K562 (cell line): ENCODE measurements around the gene P2RX3. TPM values are rescaled to one million over a fixed set of nuclear protein-coding genes. Genes with fewer than 3 reads are reported as not detected.

Experiments used
- ATAC-seq: fragments of 200-7000 bp; cut with Tn5 transposase; 3 replicates; pipeline ENCODE4 v1.9.1; 2020; ENCODE audit warnings: moderate library complexity
- BruUV-seq: library from RNA; stranded (reverse); fragments of 400-500 nt; replicated peaks from 2 replicates; lab custom pipeline; 2021; lab: Mats Ljungman, UMichigan
- CTCF ChIA-PET: fragments of 300-600 bp; formaldehyde crosslinking; extraction: SDS; loops from one replicate; lab custom pipeline; 2021; ENCODE audit warnings: low intra/inter-chr PET ratio; lab: Yijun Ruan, JAX
- POLR2A ChIA-PET: fragments of 300-600, 350-650 bp; sonication (Branson Sonifier 250); formaldehyde crosslinking; extraction: SDS; loops from one replicate; lab custom pipeline; 2021; ENCODE audit warnings: antibody characterized with exemption, inconsistent platforms; lab: Yijun Ruan, JAX
- DNase-seq, 4 experiments: peaks; one replicate each; pipeline versions ENCODE4 v3.0.0 to v3.0.0-alpha.2; 2011 to 2018; ENCODE audit warnings: low spot score in 3 of 4, mixed read lengths in 3 of 4; ENCODE audit errors: extremely low read depth in 1 of 4
- FAIRE-seq: peaks from 2 replicates; lab custom pipeline; 2011; peaks lifted over from hg19 to GRCh38; lab: Jason Lieb, UNC
- H2AFZ ChIP-seq: 2 replicates; pipeline ENCODE4 v1.6.0; 2011; ENCODE audit warnings: low read depth, low read length, control low read depth, inconsistent platforms
- H3K27ac ChIP-seq: fragments of 200-600 bp; 3 replicates; pipeline ENCODE4 v1.8.0; 2011; ENCODE audit warnings: low read depth, mild to moderate bottlenecking, control low read depth, inconsistent platforms, low read length, moderate library complexity, mixed read lengths; ENCODE audit errors: extremely low read depth
- H3K27me3 ChIP-seq, 2 experiments: fragments of 300-600 bp in 1 of 2; 2 replicates in 1 of 2; 3 replicates in 1 of 2; pipeline versions ENCODE4 v1.6.0 to v1.8.0; 2011; ENCODE audit warnings: inconsistent platforms in 2 of 2, low read length in 2 of 2, mild to moderate bottlenecking in 1 of 2, mixed read lengths in 1 of 2, moderate library complexity in 1 of 2; ENCODE audit not compliant: control insufficient read depth in 2 of 2, insufficient read depth in 2 of 2
- H3K36me3 ChIP-seq: fragments of 300-600 bp; 3 replicates; pipeline ENCODE4 v1.8.0; 2011; ENCODE audit warnings: mild to moderate bottlenecking, low read length, inconsistent platforms; ENCODE audit not compliant: control insufficient read depth, insufficient read depth
- H3K4me1 ChIP-seq, 2 experiments: fragments of 200-600 bp in 1 of 2; replicated peaks in 1 of 2; 2 replicates in 1 of 2; 3 replicates in 1 of 2; pipeline versions ENCODE4 v1.5.1 to v1.8.0; 2011; ENCODE audit warnings: inconsistent platforms in 2 of 2, low read length in 2 of 2, mild to moderate bottlenecking in 1 of 2, mixed read lengths in 1 of 2, moderate library complexity in 1 of 2; ENCODE audit not compliant: control insufficient read depth in 2 of 2, insufficient read depth in 2 of 2
- H3K4me2 ChIP-seq: 2 replicates; pipeline ENCODE4 v1.6.1; 2011; ENCODE audit warnings: low read length, control low read depth, inconsistent platforms, mixed read lengths; ENCODE audit not compliant: insufficient read depth
- H3K4me3 ChIP-seq: fragments of 200-600 bp; sonication (generic), shearing (Covaris generic); 2 replicates; pipeline ENCODE4 v1.5.1; 2016; ENCODE audit warnings: control low read depth, inconsistent platforms
- H3K79me2 ChIP-seq: fragments of 200-600 bp; 3 replicates; pipeline ENCODE4 v1.8.0; 2011; ENCODE audit warnings: low read length, inconsistent platforms; ENCODE audit not compliant: control insufficient read depth, insufficient read depth
- H3K9ac ChIP-seq, 2 experiments: 2 replicates each; pipeline versions ENCODE4 v1.6.0 to v1.6.1; 2011; ENCODE audit warnings: low read depth in 2 of 2, low read length in 2 of 2, control low read depth in 1 of 2, inconsistent platforms in 1 of 2, mild to moderate bottlenecking in 1 of 2, mixed read lengths in 1 of 2; ENCODE audit not compliant: insufficient read depth in 1 of 2
- H3K9me1 ChIP-seq: one replicate; pipeline ENCODE4 v1.6.0; 2011; ENCODE audit warnings: inconsistent platforms, mild to moderate bottlenecking, low read length, moderate library complexity; ENCODE audit not compliant: control insufficient read depth, insufficient read depth
- H3K9me3 ChIP-seq: replicated peaks from 2 replicates; pipeline ENCODE4 v1.5.1; 2011; ENCODE audit warnings: low read depth, low read length, inconsistent platforms; ENCODE audit not compliant: control insufficient read depth, insufficient read depth
- H4K20me1 ChIP-seq: replicated peaks from 2 replicates; pipeline ENCODE4 v1.6.1; 2011; ENCODE audit warnings: low read length, inconsistent platforms, mixed read lengths; ENCODE audit not compliant: control insufficient read depth, insufficient read depth
- ARHGAP35 ChIP-seq: fragments of 450-650 bp; IDR thresholded peaks from 2 replicates; pipeline ENCODE4 v1.6.1; 2018; ENCODE audit not compliant: partially characterized antibody
- PHF8 ChIP-seq: fragments of 200-600 bp; sonication (generic); IDR thresholded peaks from 2 replicates; pipeline ENCODE4 v1.6.1; 2012; ENCODE audit warnings: mixed run types, mild to moderate bottlenecking, inconsistent platforms, low read length, moderate library complexity, borderline replicate concordance
- SIN3A ChIP-seq, 2 experiments: fragments of 150-350 bp in 1 of 2; IDR thresholded peaks; 2 replicates each; pipeline ENCODE4 v1.6.1; 2011 to 2016; ENCODE audit warnings: borderline replicate concordance in 2 of 2, low read depth in 2 of 2, low read length in 2 of 2, mild to moderate bottlenecking in 2 of 2, moderate library complexity in 2 of 2; ENCODE audit not compliant: control insufficient read depth in 1 of 2
- SRSF1 ChIP-seq: fragments of 200-400 bp; formaldehyde crosslinking; IDR thresholded peaks from 2 replicates; pipeline ENCODE4 v1.6.1; 2017; ENCODE audit warnings: mild to moderate bottlenecking, low read depth, low read length, moderate library complexity
- ZNF75A ChIP-seq: fragments of 450-650 bp; formaldehyde crosslinking; IDR thresholded peaks from 2 replicates; pipeline ENCODE4 v1.4.0; 2020; ENCODE audit warnings: mild to moderate bottlenecking
- WGBS: fragments of 100-300 bp; shearing (Covaris generic); methylation state at CpG from one replicate; pipeline ENCODE4 v1.1.6; 2016; ENCODE audit warnings: low coverage, mixed read lengths; ENCODE audit not compliant: insufficient coverage; ENCODE audit errors: missing lambda C conversion rate; 5-methylcytosine and 5-hydroxymethylcytosine counted together
- in situ Hi-C: fragments of 300-500 bp; cut with MboI; formaldehyde crosslinking; loops from 4 replicates; pipeline ENCODE4 v1.15.0; 2018; ENCODE audit warnings: inconsistent platforms, mixed read lengths
- intact Hi-C: fragments of 100-400 bp; cut with micrococcal nuclease; formaldehyde crosslinking; loops from 2 replicates; pipeline ENCODE4 v1.14.2; 2022
- polyA plus RNA-seq, 8 experiments: library from polyadenylated mRNA; depleted of rRNA in 4 of 8; stranded (reverse) in 5 of 8; unstranded in 3 of 8; fragments of >200 nt; fragmentation: Nextera tagmentation in 2 of 8; fragmentation: Illumina TruSeq in 1 of 8; extraction: Ambion mirVana in 2 of 8; extraction: Trizol in 1 of 8; gene quantifications; 2 replicates each; pipeline versions ENCODE4 v1.2.1 to v1.2.3, GENCODE V29; 2011 to 2014; ENCODE audit warnings: inconsistent platforms in 1 of 8, missing spikeins in 1 of 8
- total RNA-seq, 7 experiments: library from RNA; depleted of rRNA in 6 of 7; stranded (reverse); fragments of >200 nt in 6 of 7; fragmentation: Illumina TruSeq in 2 of 7; extraction: Trizol in 2 of 7; gene quantifications; 2 replicates each; pipeline versions ENCODE4 v1.2.1 to v1.2.3, GENCODE V29; 2011 to 2021; ENCODE audit warnings: low replicate concordance in 1 of 7
- TF ChIP-seq, protein P1 (sequence below), 2 experiments: fragments of 250-450 bp in 1 of 2; fragments of 450-650 bp in 1 of 2; sonication (Bioruptor Pico) in 1 of 2; IDR thresholded peaks; 2 replicates each; pipeline versions ENCODE4 v1.6.1 to v1.8.0; 2016 to 2021; ENCODE audit warnings: mild to moderate bottlenecking in 2 of 2, moderate library complexity in 2 of 2, missing compliant biosample characterization in 1 of 2, missing genetic modification characterization in 1 of 2
- TF ChIP-seq, protein P2 (sequence below): conservative IDR thresholded peaks from 2 replicates; pipeline ENCODE4 v1.6.1; 2011; ENCODE audit warnings: low read depth, mild to moderate bottlenecking, low read length; ENCODE audit not compliant: control insufficient read depth

Gene P2RX3
- total and polyA plus RNA-seq, 9 of the 15 experiments (the other 6 are each of a cell fraction or from before 2014, with no cell fraction given), result not detected

DNA sequence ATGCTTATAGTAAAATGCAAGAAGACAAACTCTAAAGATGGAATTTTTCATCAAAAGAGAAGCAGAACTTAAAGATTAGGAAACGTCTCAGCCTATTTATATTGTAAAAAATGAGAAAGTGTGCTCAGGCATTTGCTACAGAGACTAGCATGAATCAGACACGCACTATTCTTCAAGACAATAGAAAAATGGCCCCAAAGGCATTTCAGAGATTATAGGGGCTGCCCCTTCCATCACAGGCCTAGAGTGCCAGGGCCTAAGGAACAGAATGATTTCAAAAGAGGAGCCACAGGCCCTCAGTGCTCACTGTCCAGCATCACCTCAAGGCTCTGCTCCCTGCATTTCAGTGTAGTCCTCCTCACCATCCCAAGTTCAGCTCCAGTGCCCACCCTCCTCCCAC, 40.9 kb upstream of the P2RX3 start:
- 34% methylated on average over 2 of the region's 2 CpGs for WGBS
- H4K20me1 ChIP-seq, result no peaks in the 10 kb centered on the region
- no peak for TF ChIP-seq SIN3A (IDR thresholded peaks at IDR 0.05; ENCODE audit: borderline replicate concordance in 2 of 2, control insufficient read depth in 1 of 2, low read depth in 2 of 2, low read length in 2 of 2)
- no peak for TF ChIP-seq ZNF75A
- no peak for TF ChIP-seq ARHGAP35
- TF ChIP-seq, protein P1, sequence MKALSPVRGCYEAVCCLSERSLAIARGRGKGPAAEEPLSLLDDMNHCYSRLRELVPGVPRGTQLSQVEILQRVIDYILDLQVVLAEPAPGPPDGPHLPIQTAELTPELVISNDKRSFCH (CRISPR knock-in tag; IDR thresholded peaks at IDR 0.05), result no peak
- TF ChIP-seq, protein P1 (tag; IDR thresholded peaks at IDR 0.05), result no peak
- no peak for TF ChIP-seq PHF8
- TF ChIP-seq SRSF1, result no peak
- TF ChIP-seq, protein P2, sequence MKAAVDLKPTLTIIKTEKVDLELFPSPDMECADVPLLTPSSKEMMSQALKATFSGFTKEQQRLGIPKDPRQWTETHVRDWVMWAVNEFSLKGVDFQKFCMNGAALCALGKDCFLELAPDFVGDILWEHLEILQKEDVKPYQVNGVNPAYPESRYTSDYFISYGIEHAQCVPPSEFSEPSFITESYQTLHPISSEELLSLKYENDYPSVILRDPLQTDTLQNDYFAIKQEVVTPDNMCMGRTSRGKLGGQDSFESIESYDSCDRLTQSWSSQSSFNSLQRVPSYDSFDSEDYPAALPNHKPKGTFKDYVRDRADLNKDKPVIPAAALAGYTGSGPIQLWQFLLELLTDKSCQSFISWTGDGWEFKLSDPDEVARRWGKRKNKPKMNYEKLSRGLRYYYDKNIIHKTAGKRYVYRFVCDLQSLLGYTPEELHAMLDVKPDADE, result no peak
- TF ChIP-seq, all 486 proteins: peak for 0
- H3K4me1 ChIP-seq, result peaks cover 3 to 4% of the 10 kb centered on the region in 2 experiments; a peak in 4 of 5 replicates
- no peaks in the 10 kb centered on the region for H3K27me3 ChIP-seq
- no peak for DNase-seq
- H2AFZ ChIP-seq, result no peak overlapping the region
- no peak for ATAC-seq
- ChIA-PET POLR2A (no interaction called here), CTCF (no interaction called here)
- no peak overlapping the region for H3K27ac ChIP-seq
- H3K9me1 ChIP-seq, result no peaks in the 10 kb centered on the region
- peaks cover 34% of the 10 kb centered on the region for H3K36me3 ChIP-seq
- H3K4me2 ChIP-seq, result no peak overlapping the region
- FAIRE-seq, result no peak
- H3K4me3 ChIP-seq, result no peak overlapping the region
- no peaks in the 10 kb centered on the region for H3K79me2 ChIP-seq
- H3K9me3 ChIP-seq, result no peaks in the 10 kb centered on the region; the same call in 1 of the 2 replicates
- in situ Hi-C loops, result no loop called here
- H3K9ac ChIP-seq, result no peak overlapping the region
- intact Hi-C loops, result no loop called here
- BruUV-seq, result no TSS peak
